Keratinocyte (primary cell): ENCODE results near the gene ABCC6. TPM values are rescaled to one million over a fixed set of nuclear protein-coding genes. Genes with fewer than 3 reads are reported as not detected.

Experiments used
- DNase-seq: peaks from one replicate; pipeline ENCODE4 v3.0.0-alpha.2; 2011; ENCODE audit warnings: low read depth, missing footprints, low spot score
- FAIRE-seq: peaks from 2 replicates; lab custom pipeline; 2011; peaks lifted over from hg19 to GRCh38; lab: Jason Lieb, UNC
- H2AFZ ChIP-seq: 2 replicates; pipeline ENCODE4 v1.6.0; 2012; ENCODE audit warnings: low read length, control low read depth, inconsistent platforms; ENCODE audit not compliant: control insufficient read depth
- H3K27ac ChIP-seq: 2 replicates; pipeline ENCODE4 v1.5.1; 2011; ENCODE audit warnings: low read length; ENCODE audit not compliant: control insufficient read depth, insufficient read depth
- H3K27me3 ChIP-seq: 3 replicates; pipeline ENCODE4 v1.6.0; 2011; ENCODE audit warnings: low read length; ENCODE audit not compliant: control insufficient read depth, insufficient read depth; ENCODE audit errors: extremely low read depth
- H3K36me3 ChIP-seq, 2 experiments: 2 replicates in 1 of 2; 3 replicates in 1 of 2; pipeline ENCODE4 v1.5.1; 2011; ENCODE audit warnings: low read length in 2 of 2, mild to moderate bottlenecking in 1 of 2; ENCODE audit not compliant: control insufficient read depth in 2 of 2, insufficient read depth in 2 of 2; ENCODE audit errors: extremely low read depth in 1 of 2
- H3K4me1 ChIP-seq: 3 replicates; pipeline ENCODE4 v1.5.1; 2011; ENCODE audit warnings: low read length; ENCODE audit not compliant: control insufficient read depth, insufficient read depth; ENCODE audit errors: extremely low read depth
- H3K4me2 ChIP-seq: 3 replicates; pipeline ENCODE4 v1.6.0; 2011; ENCODE audit warnings: low read depth, low read length; ENCODE audit not compliant: control insufficient read depth, insufficient read depth; ENCODE audit errors: extremely low read depth
- H3K4me3 ChIP-seq, 3 experiments: fragments of 200-600 bp in 1 of 3; sonication (generic) in 1 of 3; 2 replicates in 2 of 3; 3 replicates in 1 of 3; pipeline ENCODE4 v1.5.1; 2011 to 2016; ENCODE audit warnings: low read length in 3 of 3, mild to moderate bottlenecking in 3 of 3, control low read depth in 2 of 3, inconsistent platforms in 1 of 3, low read depth in 1 of 3, mixed read lengths in 1 of 3, mixed run types in 1 of 3, moderate library complexity in 1 of 3; ENCODE audit not compliant: control insufficient read depth in 2 of 3, insufficient read depth in 2 of 3; ENCODE audit errors: extremely low read depth in 1 of 3
- H3K79me2 ChIP-seq: 2 replicates; pipeline ENCODE4 v1.6.0; 2012; ENCODE audit warnings: low read length; ENCODE audit not compliant: control insufficient read depth, insufficient read depth
- H3K9ac ChIP-seq: 3 replicates; pipeline ENCODE4 v1.6.0; 2011; ENCODE audit warnings: low read length; ENCODE audit not compliant: control insufficient read depth, insufficient read depth; ENCODE audit errors: extremely low read depth
- H3K9me1 ChIP-seq: 3 replicates; pipeline ENCODE4 v1.6.0; 2011; ENCODE audit warnings: low read length; ENCODE audit not compliant: control insufficient read depth, insufficient read depth; ENCODE audit errors: extremely low read depth
- H3K9me3 ChIP-seq: 2 replicates; pipeline ENCODE4 v1.5.1; 2012; ENCODE audit warnings: low read depth, low read length; ENCODE audit not compliant: control insufficient read depth
- H4K20me1 ChIP-seq: 3 replicates; pipeline ENCODE4 v1.6.0; 2011; ENCODE audit warnings: low read length; ENCODE audit not compliant: control insufficient read depth, insufficient read depth; ENCODE audit errors: extremely low read depth
- EZH2 ChIP-seq: IDR thresholded peaks from one replicate; pipeline ENCODE4 v1.6.1; 2012; ENCODE audit warnings: inconsistent platforms, mild to moderate bottlenecking, low read length, moderate library complexity
- dilution Hi-C: fragments of 300-500 bp; cut with MboI; formaldehyde crosslinking; loops from one replicate; pipeline ENCODE4 v1.7.0; 2020; ENCODE audit warnings: low sequenced_read_pairs; ENCODE audit not compliant: extremely low pct_ligation_motif_present
- polyA plus RNA-seq, 5 experiments: library from polyadenylated mRNA; depleted of rRNA in 3 of 5; stranded (reverse) in 3 of 5; stranded (forward) in 1 of 5; unstranded in 1 of 5; fragments of >200 nt; gene quantifications; 1 replicate in 1 of 5; 2 replicates in 3 of 5; 3 replicates in 1 of 5; pipeline versions ENCODE4 v1.2.1 to v1.2.3, GENCODE V29; 2011 to 2012; ENCODE audit warnings: missing spikeins in 2 of 5, low read depth in 1 of 5, low replicate concordance in 1 of 5
- TF ChIP-seq, protein P1 (sequence below), 3 experiments: IDR thresholded peaks in 1 of 3; conservative IDR thresholded peaks in 1 of 3; optimal IDR thresholded peaks in 1 of 3; 2 replicates in 2 of 3; 3 replicates in 1 of 3; pipeline versions ENCODE3 to v1.5.1; 2011; ENCODE audit warnings: low read length in 3 of 3, mild to moderate bottlenecking in 3 of 3, moderate library complexity in 2 of 3, control low read depth in 1 of 3, inconsistent platforms in 1 of 3; ENCODE audit not compliant: insufficient read depth in 2 of 3; ENCODE audit errors: extremely low read depth in 1 of 3

Gene ABCC6
- polyA plus RNA-seq, 1 donor (not counting 4 experiments of a cell fraction or from before 2014, with no cell fraction given): not detected

DNA sequence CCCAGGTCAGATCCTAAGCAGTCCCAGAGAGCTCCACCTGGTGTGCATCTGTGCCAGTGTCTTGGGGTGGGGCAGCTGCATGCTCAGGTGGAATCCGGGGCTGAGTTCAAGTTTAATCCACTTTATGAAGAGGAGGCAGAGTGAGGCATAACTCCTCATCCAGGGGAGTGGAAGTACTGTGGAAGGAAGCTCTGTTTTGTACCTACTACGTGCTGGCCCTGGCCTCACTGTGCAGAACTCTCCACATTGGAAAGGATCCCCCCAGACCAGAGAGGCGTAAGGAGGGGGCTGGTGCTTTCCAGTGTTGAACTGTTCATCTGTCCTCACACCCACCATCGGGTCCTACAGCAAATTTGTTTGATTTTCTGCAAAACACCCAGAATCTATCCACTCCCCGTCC lies 78.0 kb downstream of the ABCC6 start:
- Histone ChIP-seq H4K20me1 (no peaks in the 10 kb centered on the region), H3K9me1 (no peaks in the 10 kb centered on the region), H3K9ac (no peak overlapping the region), H2AFZ (no peak overlapping the region), H3K4me3 (no peak overlapping the region), H3K36me3 (peaks cover 13 to 17% of the 10 kb centered on the region in 2 experiments), H3K27ac (no peak overlapping the region), H3K79me2 (no peaks in the 10 kb centered on the region), H3K27me3 (no peaks in the 10 kb centered on the region), H3K9me3 (no peaks in the 10 kb centered on the region), H3K4me2 (no peak overlapping the region), H3K4me1 (peaks cover 7% of the 10 kb centered on the region)
- TF ChIP-seq, protein P1, sequence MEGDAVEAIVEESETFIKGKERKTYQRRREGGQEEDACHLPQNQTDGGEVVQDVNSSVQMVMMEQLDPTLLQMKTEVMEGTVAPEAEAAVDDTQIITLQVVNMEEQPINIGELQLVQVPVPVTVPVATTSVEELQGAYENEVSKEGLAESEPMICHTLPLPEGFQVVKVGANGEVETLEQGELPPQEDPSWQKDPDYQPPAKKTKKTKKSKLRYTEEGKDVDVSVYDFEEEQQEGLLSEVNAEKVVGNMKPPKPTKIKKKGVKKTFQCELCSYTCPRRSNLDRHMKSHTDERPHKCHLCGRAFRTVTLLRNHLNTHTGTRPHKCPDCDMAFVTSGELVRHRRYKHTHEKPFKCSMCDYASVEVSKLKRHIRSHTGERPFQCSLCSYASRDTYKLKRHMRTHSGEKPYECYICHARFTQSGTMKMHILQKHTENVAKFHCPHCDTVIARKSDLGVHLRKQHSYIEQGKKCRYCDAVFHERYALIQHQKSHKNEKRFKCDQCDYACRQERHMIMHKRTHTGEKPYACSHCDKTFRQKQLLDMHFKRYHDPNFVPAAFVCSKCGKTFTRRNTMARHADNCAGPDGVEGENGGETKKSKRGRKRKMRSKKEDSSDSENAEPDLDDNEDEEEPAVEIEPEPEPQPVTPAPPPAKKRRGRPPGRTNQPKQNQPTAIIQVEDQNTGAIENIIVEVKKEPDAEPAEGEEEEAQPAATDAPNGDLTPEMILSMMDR (optimal IDR thresholded peaks at IDR 0.05 in 1 of 3, IDR thresholded peaks at IDR 0.05 in 1 of 3, conservative IDR thresholded peaks at IDR 0.05 in 1 of 3; ENCODE audit: extremely low read depth in 1 of 3, insufficient read depth in 2 of 3, low read length in 3 of 3): peak in 1 of 3 experiments; percentile 9
- no peak for TF ChIP-seq EZH2
- dilution Hi-C loops: no loop called here
- FAIRE-seq: no peak
- no peak for DNase-seq

- no peaks in the 10 kb centered on the region for H3K9me1 ChIP-seq
- no peaks in the 10 kb centered on the region for H3K27me3 ChIP-seq
- H3K4me3 ChIP-seq: no peak overlapping the region
- no peak for TF ChIP-seq EZH2
- TF ChIP-seq, protein P1 (optimal IDR thresholded peaks at IDR 0.05 in 1 of 3, IDR thresholded peaks at IDR 0.05 in 1 of 3, conservative IDR thresholded peaks at IDR 0.05 in 1 of 3; ENCODE audit: extremely low read depth in 1 of 3, insufficient read depth in 2 of 3, low read length in 3 of 3): no peak
- peaks cover 13 to 18% of the 10 kb centered on the region in 2 experiments for H3K36me3 ChIP-seq
- no peak overlapping the region for H3K4me2 ChIP-seq
- no peak overlapping the region for H3K27ac ChIP-seq
- H3K79me2 ChIP-seq: no peaks in the 10 kb centered on the region
- no peak overlapping the region for H2AFZ ChIP-seq
- H3K9ac ChIP-seq: no peak overlapping the region
- no peaks in the 10 kb centered on the region for H3K9me3 ChIP-seq
- dilution Hi-C loops: no loop called here
- no peak for DNase-seq
- FAIRE-seq: peak; percentile 41
- peaks cover 7% of the 10 kb centered on the region for H3K4me1 ChIP-seq
- H4K20me1 ChIP-seq: no peaks in the 10 kb centered on the region
These were observed 78.9 kb downstream of the ABCC6 start for GRCh38 chr16:16144416-16144815.
